RPMI8226 (cell line): ENCODE results near the gene TMEM178B.
A peak's percentile ranks its signal among the peaks of the same experiment; 100 is the strongest.

Experiments
- DNase-seq: peaks from one replicate; pipeline ENCODE4 v3.0.0-alpha.2; 2015

The TMEM178B gene

DNA sequence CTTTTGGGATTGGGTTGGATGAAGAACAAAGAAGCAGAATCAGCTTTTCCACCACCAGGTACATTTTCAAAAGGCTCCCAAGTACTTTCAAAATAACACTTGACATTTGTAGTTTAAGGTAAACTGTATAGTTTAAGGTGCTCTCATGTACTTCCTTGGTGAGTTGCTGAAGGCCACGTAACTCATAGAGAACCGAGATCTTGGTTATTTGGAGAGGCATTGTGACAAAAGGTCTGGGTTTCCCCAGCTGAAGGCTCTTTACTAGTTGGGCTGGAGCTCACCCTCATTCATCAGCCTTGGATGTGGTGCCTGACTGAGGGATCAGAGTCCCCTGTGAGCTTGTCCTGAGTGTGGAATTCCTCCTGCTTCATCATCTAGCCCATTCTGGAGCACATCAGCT lies 191.8 kb downstream of the TMEM178B start:
- no peak for DNase-seq

- DNase-seq = peak; percentile 57
Measured at GRCh38 chr7:141268614-141269013, 194.8 kb downstream of the TMEM178B start.

DNA sequence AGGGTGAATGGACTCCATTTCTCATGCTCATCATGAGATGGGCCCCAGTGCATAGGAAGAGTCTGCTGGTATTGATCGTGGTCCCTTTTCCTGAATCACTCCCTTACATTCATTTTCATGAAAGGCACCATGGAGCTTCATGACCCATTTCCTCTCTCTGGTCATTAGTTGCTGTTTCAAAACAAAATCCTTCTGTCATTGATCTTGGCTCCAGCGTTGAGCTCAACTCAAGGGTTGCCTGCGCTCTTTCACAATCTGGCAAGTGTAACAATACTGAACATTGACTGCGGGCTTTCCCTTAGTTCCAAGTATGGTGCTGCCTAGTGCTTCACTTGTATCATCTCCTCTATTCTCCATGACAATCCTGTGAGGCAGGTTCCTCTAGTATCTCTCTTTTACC lies 197.6 kb downstream of the TMEM178B start:
- DNase-seq = no peak

GRCh38 chr7:141272417-141272816 lies 198.6 kb downstream of the TMEM178B start:
- DNase-seq = no peak

DNA sequence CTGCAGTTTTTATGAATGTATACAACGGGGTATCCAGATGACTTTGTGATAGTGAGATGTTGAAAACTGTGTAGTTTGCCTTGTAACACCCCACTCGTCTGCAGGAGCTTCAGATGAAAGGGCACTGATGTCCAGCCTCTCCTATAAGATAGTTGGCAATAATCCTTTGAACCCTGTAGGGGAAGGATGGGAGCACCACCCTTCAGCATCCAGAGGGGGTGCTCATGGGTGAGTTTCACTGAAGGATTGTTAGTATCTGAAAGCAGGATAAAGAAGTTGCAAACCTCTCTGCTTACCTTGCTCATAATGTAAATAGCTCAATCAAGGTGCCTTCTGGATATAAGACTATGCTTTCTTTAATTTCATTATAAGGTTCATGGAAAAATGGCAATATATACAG lies 201.5 kb downstream of the TMEM178B start:
- DNase-seq = no peak

GRCh38 chr7:141276031-141276430 lies 202.2 kb downstream of the TMEM178B start:
- no peak for DNase-seq

DNA sequence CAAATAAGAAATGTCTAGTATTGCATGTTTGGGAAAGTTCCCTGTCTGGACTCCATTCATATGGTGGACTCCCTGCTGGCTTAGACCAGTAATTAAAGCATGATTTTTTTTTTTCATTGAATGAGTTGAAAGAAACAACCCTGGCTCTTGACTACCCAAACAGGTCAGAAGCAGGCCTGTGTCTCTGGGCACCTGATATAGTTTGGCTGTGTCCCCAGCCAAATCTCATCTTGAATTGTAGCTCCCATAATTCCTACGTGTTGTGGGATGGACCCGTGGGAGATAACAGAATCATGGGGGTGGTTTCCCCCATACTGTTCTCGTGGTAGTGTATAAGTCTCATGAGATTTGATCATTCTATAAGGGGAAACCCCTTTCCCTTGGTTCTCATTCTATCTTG lies 206.2 kb downstream of the TMEM178B start:
- DNase-seq = no peak

- DNase-seq = peak; percentile 65
Measured at GRCh38 chr7:141281311-141281710, 207.4 kb downstream of the TMEM178B start.

GRCh38 chr7:141286522-141286921 lies 212.7 kb downstream of the TMEM178B start:
- DNase-seq = no peak

- DNase-seq = peak; percentile 50
Measured at GRCh38 chr7:141287936-141288335, 214.1 kb downstream of the TMEM178B start.

GRCh38 chr7:141288626-141289025 lies 214.8 kb downstream of the TMEM178B start:
- peak; percentile 89 for DNase-seq

DNA sequence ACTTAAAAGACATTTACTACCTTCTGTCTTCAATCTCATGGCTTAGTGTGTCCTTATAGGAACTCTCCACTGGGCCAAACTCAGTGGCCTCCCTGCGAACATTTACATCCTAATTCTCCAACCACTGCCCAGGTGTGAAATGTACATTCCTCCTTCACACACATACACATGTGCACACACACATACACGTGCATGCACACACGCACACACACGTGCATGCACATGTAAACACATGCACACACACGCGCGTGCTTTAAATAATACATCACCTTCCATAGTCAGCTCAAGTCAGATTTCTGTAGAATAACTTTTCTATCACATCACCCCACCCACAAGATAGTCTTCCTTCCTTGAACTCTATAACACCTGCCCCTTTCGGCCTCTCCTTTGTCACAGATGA lies 216.5 kb downstream of the TMEM178B start:
- peak; percentile 40 for DNase-seq

DNA sequence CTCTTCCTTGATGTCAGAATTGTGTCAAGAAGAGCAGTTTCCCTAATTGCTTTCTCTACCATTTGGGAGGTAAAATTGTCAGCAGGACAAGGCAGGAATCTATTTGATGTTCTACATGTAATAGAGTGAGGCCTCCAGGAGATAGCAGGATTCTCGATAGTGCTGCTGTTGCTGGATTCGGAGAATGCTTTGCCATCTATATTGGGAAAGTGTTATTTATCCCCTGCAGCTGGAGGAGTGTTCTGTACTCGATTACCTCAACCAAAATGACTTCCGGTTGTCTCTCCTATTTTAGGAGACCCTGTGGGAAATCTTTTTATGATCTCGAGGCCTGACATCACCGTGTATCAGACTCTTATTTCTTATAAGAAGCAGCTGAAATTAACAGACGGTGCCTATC lies 217.1 kb downstream of the TMEM178B start:
- DNase-seq = peak; percentile 39

DNA sequence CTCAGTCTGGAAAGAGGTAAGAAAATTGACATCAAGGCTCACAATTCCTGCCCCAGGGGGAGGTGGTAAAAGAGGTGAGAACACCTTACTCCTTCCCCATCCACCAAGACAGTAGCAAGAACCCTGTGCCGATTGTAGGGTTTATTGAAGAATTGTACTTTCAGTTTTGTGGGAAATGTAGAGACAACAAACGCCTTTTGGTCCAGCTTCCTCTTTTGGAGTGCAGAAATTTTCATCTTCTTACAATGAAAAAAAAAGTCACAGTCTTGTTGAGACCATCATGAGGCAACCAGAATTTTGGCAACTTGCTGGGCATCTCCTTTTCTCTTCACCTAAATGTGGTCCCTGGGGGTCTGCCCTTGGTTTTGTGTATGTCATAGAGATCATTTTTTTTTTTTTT lies 217.7 kb downstream of the TMEM178B start:
- DNase-seq = peak; percentile 86

DNA sequence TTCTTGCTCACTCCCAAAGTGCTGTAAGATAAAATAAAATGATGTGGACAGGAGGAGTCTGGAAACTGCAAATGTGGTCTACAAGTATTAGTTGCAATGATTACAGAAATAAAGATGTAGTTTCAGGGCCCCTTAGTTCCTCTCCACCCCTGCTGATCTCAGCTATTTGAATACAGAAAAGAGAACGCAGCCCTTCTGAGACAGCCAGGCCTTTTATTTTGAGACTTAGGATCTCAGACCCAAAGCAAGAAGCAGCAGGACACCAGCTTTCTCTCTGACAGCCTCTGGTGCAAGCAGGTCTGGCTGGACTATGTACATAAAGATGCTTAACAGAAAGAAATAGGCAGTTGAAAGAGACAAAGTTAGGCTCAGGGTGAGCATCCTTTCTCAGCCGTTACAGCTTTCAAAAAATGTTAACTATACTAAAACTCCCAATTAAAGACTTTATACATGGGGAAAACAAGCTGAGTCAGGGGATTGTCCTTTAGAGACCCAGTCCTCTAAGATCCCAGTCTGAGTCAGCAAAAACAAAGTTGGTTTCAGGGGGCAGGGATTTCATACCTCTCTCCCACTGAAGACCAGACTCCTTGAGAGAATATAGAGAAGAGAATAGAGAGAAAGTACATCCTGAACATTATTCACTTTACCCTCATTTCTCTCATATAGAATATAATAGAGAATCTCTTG lies 220.4 kb downstream of the TMEM178B start:
- DNase-seq = peak; percentile 86

DNA sequence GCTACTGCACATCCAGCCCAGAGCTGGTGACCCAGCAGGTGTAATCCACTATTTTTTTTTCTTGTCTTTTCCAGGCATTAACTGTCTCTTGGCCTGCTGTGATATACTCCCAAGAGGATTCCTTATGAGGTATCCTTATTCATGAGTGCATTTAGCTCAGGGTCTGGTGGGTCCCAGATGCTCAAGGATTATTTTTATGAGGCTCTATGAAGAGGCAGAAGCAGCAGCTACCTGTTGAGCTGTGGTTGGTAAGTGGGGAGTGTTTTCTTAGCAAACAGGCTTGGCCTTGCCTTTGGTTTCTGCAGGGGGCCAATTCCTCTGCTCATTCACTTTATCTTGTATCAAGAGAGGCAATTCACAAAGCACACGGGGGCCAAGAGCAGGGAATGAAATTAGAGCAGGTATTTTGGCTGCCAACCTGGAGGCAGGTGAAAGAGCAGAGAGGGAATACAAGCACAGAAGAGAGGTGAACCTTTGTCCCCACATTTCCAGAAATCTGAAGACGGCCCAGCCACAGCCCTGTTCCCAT lies 221.6 kb downstream of the TMEM178B start:
- no peak for DNase-seq

DNA sequence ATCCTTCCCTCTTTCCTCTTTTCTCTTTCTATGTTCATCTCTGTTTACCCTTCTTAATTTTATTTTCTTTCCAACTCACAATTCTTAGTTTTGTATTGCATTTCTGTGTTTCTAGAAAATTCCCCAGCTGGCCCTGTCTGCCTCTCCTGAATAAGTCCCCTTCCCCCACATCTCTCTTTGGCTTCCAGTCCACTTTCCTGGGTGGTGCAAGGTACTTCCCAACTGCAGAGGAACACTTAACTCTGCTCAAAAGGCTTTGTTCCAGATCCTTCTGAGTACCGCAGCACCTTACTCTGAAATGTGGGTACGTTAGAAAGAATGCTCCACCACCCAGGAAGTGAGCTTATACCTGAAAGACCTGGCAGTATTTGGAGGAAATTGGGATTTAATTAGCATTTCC lies 227.0 kb downstream of the TMEM178B start:
- DNase-seq = no peak

DNA sequence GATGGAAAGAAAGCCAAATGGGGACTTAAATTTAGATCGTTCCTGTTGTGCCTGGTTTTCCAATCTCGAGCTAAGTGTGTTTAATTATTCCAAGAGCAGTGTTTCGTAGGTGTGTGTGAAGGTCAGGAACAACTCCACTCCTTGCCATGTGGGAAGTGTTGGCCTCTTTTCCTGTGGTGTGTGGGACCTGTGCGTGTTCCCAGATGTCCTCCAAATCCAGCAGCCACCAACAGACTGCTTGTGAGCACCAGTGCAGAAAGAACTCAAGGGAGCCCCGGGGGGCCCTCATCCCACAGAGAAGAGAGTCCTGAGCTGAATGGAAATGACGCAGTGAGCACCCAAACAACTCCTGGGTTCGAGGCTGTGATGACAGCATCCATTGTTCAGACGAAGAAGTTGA lies 227.7 kb downstream of the TMEM178B start:
- no peak for DNase-seq

- no peak for DNase-seq
Measured at GRCh38 chr7:141302617-141303016, 228.8 kb downstream of the TMEM178B start.

GRCh38 chr7:141304291-141304690 lies 230.4 kb downstream of the TMEM178B start:
- DNase-seq = no peak

DNA sequence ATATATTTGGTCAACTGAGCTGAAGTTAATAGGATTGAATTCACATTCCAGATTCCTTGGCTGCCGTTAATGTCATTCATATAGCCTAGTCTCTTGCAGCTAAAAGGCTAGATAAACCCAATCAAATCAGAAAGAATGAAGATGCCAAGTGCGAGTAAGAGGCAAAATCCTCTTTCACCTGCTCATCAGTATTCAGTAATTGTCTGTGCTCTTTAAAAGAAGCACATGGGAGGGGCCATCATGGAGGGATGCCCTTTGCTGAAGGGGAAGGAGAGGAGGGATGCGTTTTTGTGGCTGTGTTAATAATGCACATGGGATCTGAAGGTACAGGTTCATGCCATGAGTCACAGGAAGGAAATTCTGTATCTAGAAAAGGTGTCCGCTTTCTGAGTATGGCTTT lies 232.2 kb downstream of the TMEM178B start:
- no peak for DNase-seq

GRCh38 chr7:141312395-141312794 lies 238.5 kb downstream of the TMEM178B start:
- peak; percentile 29 for DNase-seq

- peak; percentile 61 for DNase-seq
Measured at GRCh38 chr7:141312828-141313521, 239.1 kb downstream of the TMEM178B start.

- no peak for DNase-seq
Measured at GRCh38 chr7:141313896-141314295, 240.0 kb downstream of the TMEM178B start.
